GM12878 (cell line): Measurements from ENCODE around the gene ANO2. TPM values are rescaled to one million over a fixed set of nuclear protein-coding genes. Genes with fewer than 3 reads are reported as not detected.

Experiments used
- ATAC-seq: fragments of 200-7000 bp; cut with Tn5 transposase; 3 replicates; pipeline ENCODE4 v1.9.1; 2020; ENCODE audit warnings: mild to moderate bottlenecking, moderate library complexity
- BruUV-seq: library from RNA; stranded (reverse); fragments of 400-500 nt; replicated peaks from 2 replicates; lab custom pipeline; 2021; lab: Mats Ljungman, UMichigan
- CTCF ChIA-PET: fragments of 300-600 bp; sonication (Branson Sonifier 250); formaldehyde crosslinking; extraction: SDS; loops from one replicate; lab custom pipeline; 2021; ENCODE audit warnings: inconsistent platforms; lab: Yijun Ruan, JAX
- POLR2A ChIA-PET: fragments of 350-600 bp; formaldehyde crosslinking; extraction: SDS; loops from one replicate; lab custom pipeline; 2021; ENCODE audit warnings: inconsistent platforms; lab: Charles Lee
- RAD21 ChIA-PET: fragments of 300-600 bp; sonication (Branson Sonifier 250); formaldehyde crosslinking; loops from one replicate; lab custom pipeline; 2023; ENCODE audit warnings: antibody characterized with exemption; ENCODE audit not compliant: unreplicated experiment; lab: Charles Lee
- SMC1A ChIA-PET: fragments of 300-600 bp; sonication (Branson Sonifier 250); formaldehyde crosslinking; loops from one replicate; lab custom pipeline; 2023; ENCODE audit not compliant: unreplicated experiment, uncharacterized antibody; lab: Charles Lee
- DNase-seq: peaks from one replicate; pipeline ENCODE4 v3.0.0-alpha.2; 2011; ENCODE audit warnings: low read depth, low spot score
- FAIRE-seq: peaks from 3 replicates; lab custom pipeline; 2011; peaks lifted over from hg19 to GRCh38; lab: Jason Lieb, UNC
- H2AFZ ChIP-seq: 2 replicates; pipeline ENCODE4 v1.6.0; 2011; ENCODE audit warnings: low read depth, low read length, control low read depth; ENCODE audit not compliant: control insufficient read depth
- H3K27ac ChIP-seq: 2 replicates; pipeline ENCODE4 v1.5.1; 2011; ENCODE audit warnings: control low read depth; ENCODE audit not compliant: control insufficient read depth, insufficient read depth
- H3K27me3 ChIP-seq, 2 experiments: replicated peaks in 1 of 2; 2 replicates each; pipeline versions ENCODE4 v1.6.0 to v1.6.1; 2011; ENCODE audit warnings: low read length in 1 of 2; ENCODE audit not compliant: control insufficient read depth in 2 of 2, insufficient read depth in 2 of 2
- H3K36me3 ChIP-seq, 2 experiments: 2 replicates each; pipeline ENCODE4 v1.5.1; 2011; ENCODE audit warnings: low read length in 1 of 2; ENCODE audit not compliant: control insufficient read depth in 2 of 2, insufficient read depth in 2 of 2
- H3K4me1 ChIP-seq: 2 replicates; pipeline ENCODE4 v1.6.1; 2011; ENCODE audit warnings: mild to moderate bottlenecking, low read length, moderate library complexity, mixed read lengths; ENCODE audit not compliant: control insufficient read depth, insufficient read depth
- H3K4me2 ChIP-seq: 2 replicates; pipeline ENCODE4 v1.6.0; 2011; ENCODE audit warnings: control low read depth; ENCODE audit not compliant: control insufficient read depth, insufficient read depth
- H3K4me3 ChIP-seq: fragments of 200-600 bp; sonication (generic); 2 replicates; pipeline ENCODE4 v1.5.1; 2016
- H3K79me2 ChIP-seq: 2 replicates; pipeline ENCODE4 v1.6.0; 2011; ENCODE audit warnings: low read length; ENCODE audit not compliant: control insufficient read depth, insufficient read depth
- H3K9ac ChIP-seq: 2 replicates; pipeline ENCODE4 v1.8.0; 2011; ENCODE audit warnings: low read length, control low read depth, mixed read lengths; ENCODE audit not compliant: control insufficient read depth, insufficient read depth
- H3K9me3 ChIP-seq: replicated peaks from 3 replicates; pipeline ENCODE4 v1.5.1; 2011; ENCODE audit warnings: mild to moderate bottlenecking, low read length; ENCODE audit not compliant: control insufficient read depth, insufficient read depth
- H4K20me1 ChIP-seq: 2 replicates; pipeline ENCODE4 v1.6.0; 2011; ENCODE audit not compliant: control insufficient read depth, insufficient read depth
- ATF2 ChIP-seq: IDR thresholded peaks from 2 replicates; pipeline ENCODE4 v1.6.1; 2012; ENCODE audit warnings: low read length, inconsistent platforms
- BCL11A ChIP-seq: IDR thresholded peaks from 2 replicates; pipeline ENCODE4 v1.6.1; 2011; ENCODE audit warnings: low read depth, low read length
- BRCA1 ChIP-seq: IDR thresholded peaks from 2 replicates; pipeline ENCODE4 v1.6.1; 2011; ENCODE audit warnings: low read depth, low read length, improper control_type of control experiment
- CHD4 ChIP-seq: fragments of 200-600 bp; sonication (generic); IDR thresholded peaks from 2 replicates; pipeline ENCODE4 v1.6.1; 2016; ENCODE audit warnings: mild to moderate bottlenecking
- CREM ChIP-seq: IDR thresholded peaks from 2 replicates; pipeline ENCODE4 v1.6.1; 2014; ENCODE audit warnings: antibody characterized with exemption, low read depth
- E2F8 ChIP-seq: fragments of 450-650 bp; IDR thresholded peaks from 2 replicates; pipeline ENCODE4 v1.6.1; 2018; ENCODE audit warnings: mild to moderate bottlenecking, low read depth, moderate library complexity; ENCODE audit not compliant: partially characterized antibody
- EGR1 ChIP-seq, 2 experiments: IDR thresholded peaks; 1 replicate in 1 of 2; 2 replicates in 1 of 2; pipeline ENCODE4 v1.6.1; 2011 to 2012; ENCODE audit warnings: low read depth in 2 of 2, low read length in 2 of 2, borderline replicate concordance in 1 of 2, mild to moderate bottlenecking in 1 of 2, moderate library complexity in 1 of 2
- MEF2A ChIP-seq: IDR thresholded peaks from 2 replicates; pipeline ENCODE4 v1.6.1; 2011; ENCODE audit warnings: low read depth, mild to moderate bottlenecking, low read length, moderate library complexity; ENCODE audit not compliant: insufficient read depth
- NFIC ChIP-seq: IDR thresholded peaks from 2 replicates; pipeline ENCODE4 v1.6.1; 2012; ENCODE audit warnings: low read depth, mild to moderate bottlenecking, inconsistent platforms, low read length, moderate library complexity
- NFXL1 ChIP-seq: fragments of 450-650 bp; IDR thresholded peaks from 2 replicates; pipeline ENCODE4 v1.6.1; 2017; ENCODE audit warnings: antibody characterized with exemption, mild to moderate bottlenecking, borderline replicate concordance
- PML ChIP-seq: IDR thresholded peaks from 2 replicates; pipeline ENCODE4 v1.6.1; 2012; ENCODE audit warnings: low read length, inconsistent platforms
- POLR2A ChIP-seq: IDR thresholded peaks from 2 replicates; pipeline ENCODE4 v1.6.1; 2011; ENCODE audit warnings: low read depth, mild to moderate bottlenecking, low read length
- POU2F2 ChIP-seq: IDR thresholded peaks from 3 replicates; pipeline ENCODE4 v1.6.1; 2011; ENCODE audit warnings: low read depth, mild to moderate bottlenecking, low read length, borderline replicate concordance
- SP1 ChIP-seq: IDR thresholded peaks from one replicate; pipeline ENCODE4 v1.6.1; 2011; ENCODE audit warnings: low read depth, low read length
- STAT1 ChIP-seq: fragments of 450-650 bp; conservative IDR thresholded peaks from 2 replicates; pipeline ENCODE4 v1.6.1; 2014; ENCODE audit warnings: antibody characterized with exemption, mild to moderate bottlenecking
- TARDBP ChIP-seq: IDR thresholded peaks from 2 replicates; pipeline ENCODE4 v1.6.1; 2016; ENCODE audit warnings: borderline replicate concordance
- YBX1 ChIP-seq: fragments of 450-650 bp; IDR thresholded peaks from 2 replicates; pipeline ENCODE4 v1.6.1; 2016; ENCODE audit warnings: antibody characterized with exemption
- ZNF217 ChIP-seq: fragments of 450-650 bp; IDR thresholded peaks from 2 replicates; pipeline ENCODE4 v1.6.1; 2017; ENCODE audit warnings: antibody characterized with exemption, mild to moderate bottlenecking
- WGBS: methylation state at CpG from one replicate; pipeline ENCODE4 v1.1.6; 2016; ENCODE audit warnings: low lambda C conversion rate; ENCODE audit not compliant: insufficient replicate concordance, insufficient coverage; ENCODE audit errors: missing lambda C conversion rate; 5-methylcytosine and 5-hydroxymethylcytosine counted together
- in situ Hi-C: fragments of 300-500 bp; cut with MboI; formaldehyde crosslinking; loops from 9 replicates; pipeline ENCODE4 v1.14.3; 2018; ENCODE audit warnings: mixed read lengths
- intact Hi-C: fragments of 100-400 bp; cut with micrococcal nuclease; formaldehyde crosslinking; loops from one replicate; pipeline ENCODE4 v1.14.2; 2022; ENCODE audit not compliant: unreplicated experiment
- polyA plus RNA-seq, 11 experiments: library from polyadenylated mRNA; depleted of rRNA in 4 of 11; unstranded in 6 of 11; stranded (reverse) in 5 of 11; fragments of >200 nt; fragmentation: Nextera tagmentation in 4 of 11; fragmentation: Illumina TruSeq in 1 of 11; extraction: Ambion mirVana in 4 of 11; extraction: Trizol in 1 of 11; gene quantifications; 1 replicate in 1 of 11; 2 replicates in 10 of 11; pipeline versions ENCODE4 v1.2.1 to v1.2.3, GENCODE V29; 2011 to 2016; ENCODE audit warnings: inconsistent platforms in 2 of 11, missing spikeins in 2 of 11, low read depth in 1 of 11
- total RNA-seq, 4 experiments: library from RNA; depleted of rRNA in 3 of 4; stranded (reverse); fragments of >200 nt in 3 of 4; fragmentation: Illumina TruSeq in 1 of 4; extraction: Trizol in 1 of 4; gene quantifications; 2 replicates each; pipeline versions ENCODE4 v1.2.1 to v1.2.3, GENCODE V29; 2013 to 2021

Gene ANO2
- total and polyA plus RNA-seq, 10 of the 15 experiments (the other 5 are each of a cell fraction or from before 2014, with no cell fraction given) = not detected

- H3K4me2 ChIP-seq = no peak overlapping the region
- peaks cover 2 to 7% of the 10 kb centered on the region in 2 experiments; a peak in 3 of 4 replicates for H3K27me3 ChIP-seq
- no peaks in the 10 kb centered on the region for H3K4me1 ChIP-seq
- no peak for ATAC-seq
- no peak overlapping the region for H3K27ac ChIP-seq
- in situ Hi-C loops (no loop called here), intact Hi-C loops (no loop called here)
- FAIRE-seq = no peak
- no peaks in the 10 kb centered on the region for H3K79me2 ChIP-seq
- DNase-seq = no peak
- no peak overlapping the region for H3K4me3 ChIP-seq
- no TSS peak for BruUV-seq
- 15% methylated on average over 7 of the region's 7 CpGs for WGBS
- TF ChIP-seq ZNF217 (no peak), CHD4 (no peak), CREM (no peak), NFIC (no peak), SP1 (no peak), ATF2 (no peak), PML (no peak)
- no peak overlapping the region for H2AFZ ChIP-seq
- RAD21 ChIA-PET = no interaction called here
- SMC1A ChIA-PET = no interaction called here
- no peaks in the 10 kb centered on the region for H3K9me3 ChIP-seq
- H3K9ac ChIP-seq = no peak overlapping the region
- H4K20me1 ChIP-seq = no peaks in the 10 kb centered on the region
- CTCF ChIA-PET = interaction anchor here (0.6 kb wide), 1 partner anchor 376 kb away, joined by 3 read pairs; no protein-coding TSS in a partner anchor
- H3K36me3 ChIP-seq = no peaks in the 10 kb centered on the region
- POLR2A ChIA-PET = no interaction called here
These were observed 36.8 kb downstream of the ANO2 start for GRCh38 chr12:5908251-5908650.

GRCh38 chr12:5907807-5908206 is 37.3 kb downstream of the ANO2 start:
- WGBS = 9% methylated on average over 10 of the region's 10 CpGs
- Histone ChIP-seq H3K36me3 (no peaks in the 10 kb centered on the region), H3K9ac (no peak overlapping the region), H3K79me2 (no peaks in the 10 kb centered on the region), H4K20me1 (no peaks in the 10 kb centered on the region), H3K27me3 (peaks cover 2 to 7% of the 10 kb centered on the region in 2 experiments; a peak in 3 of 4 replicates), H3K4me2 (no peak overlapping the region), H3K4me1 (no peaks in the 10 kb centered on the region), H3K4me3 (no peak overlapping the region), H3K27ac (no peak overlapping the region), H3K9me3 (no peaks in the 10 kb centered on the region), H2AFZ (no peak overlapping the region)
- in situ Hi-C loops (no loop called here), intact Hi-C loops (no loop called here)
- FAIRE-seq (no peak), ATAC-seq (no peak), DNase-seq (no peak)
- RAD21 ChIA-PET = no interaction called here
- SMC1A ChIA-PET = no interaction called here
- no TSS peak for BruUV-seq
- POLR2A ChIA-PET = no interaction called here
- CTCF ChIA-PET = no interaction called here
- TF ChIP-seq EGR1 (IDR thresholded peaks at IDR 0.05; ENCODE audit: borderline replicate concordance in 1 of 2, low read depth in 2 of 2, low read length in 2 of 2) (no peak), MEF2A (no peak), PML (no peak), BRCA1 (no peak), POU2F2 (no peak), NFXL1 (no peak), BCL11A (no peak), STAT1 (no peak), YBX1 (no peak), TARDBP (no peak), E2F8 (no peak), POLR2A (no peak)
